Neutrophil (primary cell): ENCODE data around the gene IGSF9B.

Experiments used
- H3K27ac ChIP-seq: fragments of 200-600 bp; sonication (generic); 2 replicates; pipeline ENCODE4 v1.5.1; 2016; ENCODE audit warnings: mild to moderate bottlenecking, moderate library complexity
- H3K27me3 ChIP-seq: fragments of 200-600 bp; sonication (generic); 2 replicates; pipeline ENCODE4 v1.6.0; 2016; ENCODE audit warnings: mild to moderate bottlenecking
- H3K36me3 ChIP-seq: fragments of 200-600 bp; sonication (generic); 2 replicates; pipeline ENCODE4 v1.5.1; 2017
- H3K4me1 ChIP-seq, 2 experiments: fragments of 200-600 bp in 1 of 2; sonication (generic) in 1 of 2; 1 replicate in 1 of 2; 2 replicates in 1 of 2; pipeline versions ENCODE4 v1.5.1 to v1.6.1; 2013 to 2016; ENCODE audit warnings: low read depth in 1 of 2, low read length in 1 of 2, mild to moderate bottlenecking in 1 of 2, moderate library complexity in 1 of 2; ENCODE audit not compliant: control insufficient read depth in 1 of 2, insufficient read depth in 1 of 2
- H3K4me3 ChIP-seq, 2 experiments: fragments of 200-600 bp in 1 of 2; sonication (generic) in 1 of 2; 1 replicate in 1 of 2; 2 replicates in 1 of 2; pipeline ENCODE4 v1.5.1; 2013 to 2016; ENCODE audit warnings: low read depth in 1 of 2, low read length in 1 of 2, mild to moderate bottlenecking in 1 of 2, moderate library complexity in 1 of 2
- H3K9me3 ChIP-seq: fragments of 200-600 bp; sonication (generic); 2 replicates; pipeline ENCODE4 v1.5.1; 2016
- CTCF ChIP-seq: fragments of 200-600 bp; sonication (generic); IDR thresholded peaks from 2 replicates; pipeline ENCODE4 v1.5.1; 2016; ENCODE audit warnings: antibody characterized with exemption

IGSF9B gene

GRCh38 chr11:133961890-133962289 is 5.1 kb upstream of the IGSF9B start:
- peaks cover 48% of the 10 kb centered on the region for H3K27me3 ChIP-seq

GRCh38 chr11:133957900-133958299 is 1.1 kb upstream of the IGSF9B start:
- peaks cover 79% of the 10 kb centered on the region for H3K27me3 ChIP-seq
- H3K36me3 ChIP-seq = no peaks in the 10 kb centered on the region
- H3K27ac ChIP-seq = no peak overlapping the region
- no peak for TF ChIP-seq CTCF
- H3K4me3 ChIP-seq = no peak overlapping the region
- no peaks in the 10 kb centered on the region for H3K4me1 ChIP-seq
- H3K9me3 ChIP-seq = no peaks in the 10 kb centered on the region

More at GRCh38 chr11:133961890-133962289, 5.1 kb upstream of the IGSF9B start:
- Histone ChIP-seq H3K4me1 (no peaks in the 10 kb centered on the region), H3K27ac (no peak overlapping the region), H3K9me3 (no peaks in the 10 kb centered on the region), H3K36me3 (no peaks in the 10 kb centered on the region), H3K4me3 (no peak overlapping the region)
- TF ChIP-seq CTCF = no peak

GRCh38 chr11:133955945-133956421 is 785 bp downstream of the IGSF9B start:
- no peaks in the 10 kb centered on the region for H3K9me3 ChIP-seq
- no peak overlapping the region for H3K27ac ChIP-seq
- H3K4me1 ChIP-seq = no peaks in the 10 kb centered on the region
- no peak overlapping the region for H3K4me3 ChIP-seq
- TF ChIP-seq CTCF = no peak
- no peaks in the 10 kb centered on the region for H3K36me3 ChIP-seq
- H3K27me3 ChIP-seq = peaks cover 93% of the 10 kb centered on the region

GRCh38 chr11:133955081-133955891 is 1.5 kb downstream of the IGSF9B start:
- TF ChIP-seq CTCF = no peak
- no peaks in the 10 kb centered on the region for H3K36me3 ChIP-seq
- no peaks in the 10 kb centered on the region for H3K9me3 ChIP-seq
- no peaks in the 10 kb centered on the region for H3K4me1 ChIP-seq
- H3K4me3 ChIP-seq = no peak overlapping the region
- H3K27me3 ChIP-seq = peaks cover 88% of the 10 kb centered on the region
- H3K27ac ChIP-seq = no peak overlapping the region

GRCh38 chr11:133953999-133954398 is 2.8 kb downstream of the IGSF9B start:
- no peak for TF ChIP-seq CTCF
- Histone ChIP-seq H3K36me3 (no peaks in the 10 kb centered on the region), H3K4me3 (no peak overlapping the region), H3K4me1 (no peaks in the 10 kb centered on the region), H3K9me3 (no peaks in the 10 kb centered on the region), H3K27me3 (peaks cover 75% of the 10 kb centered on the region), H3K27ac (no peak overlapping the region)
